ENCODE results near the gene DCTN4. TPM values are rescaled to one million over a fixed set of nuclear protein-coding genes. Genes with fewer than 3 reads are reported as not detected.
"Not testable (repeated sequence)": the region's sequence is repeated elsewhere in the genome, so short reads cannot be mapped to it uniquely, and the experiment has no call there.

DCTN4 gene
- total and polyA plus RNA-seq, 2 of the 8 experiments (the other 6 are each of a cell fraction or from before 2014, with no cell fraction given): 20.5 to 42.7 TPM

DNA sequence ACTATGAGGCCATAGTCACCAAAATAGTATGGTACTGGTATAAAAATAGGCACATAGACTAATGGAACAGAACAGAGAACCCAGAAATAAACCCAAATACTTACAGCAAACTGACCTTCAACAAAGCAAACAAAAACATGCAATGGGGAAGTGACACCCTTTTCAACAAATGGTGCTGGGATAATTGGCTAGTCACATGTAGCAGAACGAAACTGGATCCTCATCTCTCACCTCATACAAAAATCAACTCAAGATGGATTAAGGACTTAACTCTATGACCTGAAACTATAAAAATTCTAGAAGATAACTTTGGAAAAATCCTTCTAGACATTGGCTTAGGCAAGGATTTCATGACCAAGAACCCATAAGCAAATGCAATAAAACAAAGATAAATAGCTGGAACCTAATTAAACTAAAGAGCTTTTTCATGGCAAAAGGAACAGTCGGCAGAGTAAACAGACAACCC, 34.6 kb upstream of the DCTN4 start:
- H2BK15ac ChIP-seq (ENCODE audit: low read length); H4K20me1 ChIP-seq (replicated peaks in 1 of 2; ENCODE audit: control insufficient read depth in 1 of 2, insufficient read depth in 2 of 2, low read length in 2 of 2); H2BK5ac ChIP-seq (ENCODE audit: low read depth, low read length); H2BK12ac ChIP-seq (ENCODE audit: low read depth, low read length); H3K4ac ChIP-seq (replicated peaks; ENCODE audit: insufficient read length, low read depth, low read length); H3K79me1 ChIP-seq (ENCODE audit: low read depth, low read length); H2BK20ac ChIP-seq (ENCODE audit: low read length); H3K27me3 ChIP-seq (replicated peaks in 1 of 4; ENCODE audit: control insufficient read depth in 3 of 4, extremely low read depth in 1 of 4, insufficient read depth in 3 of 4, low read length in 3 of 4); DNase-seq (ENCODE audit: low read depth in 1 of 2, low spot score in 2 of 2); H3K4me3 ChIP-seq (ENCODE audit: extremely low read depth in 1 of 4, insufficient read depth in 2 of 4, low read depth in 3 of 4, low read length in 4 of 4); H2BK120ac ChIP-seq (replicated peaks; ENCODE audit: low read depth, low read length); H2AFZ ChIP-seq (ENCODE audit: low read length); H4K8ac ChIP-seq (ENCODE audit: extremely low read depth, insufficient read depth, low read length); H3K9me3 ChIP-seq (ENCODE audit: insufficient read depth in 2 of 2, low read depth in 1 of 2, low read length in 1 of 2); H3K14ac ChIP-seq (ENCODE audit: insufficient read length); H3K4me1 ChIP-seq (replicated peaks in 1 of 4; ENCODE audit: control insufficient read depth in 3 of 4, insufficient read depth in 4 of 4, low read length in 3 of 4); H3K23me2 ChIP-seq (ENCODE audit: low read depth, low read length); POLR2A ChIA-PET (ENCODE audit: partially characterized antibody); H3K18ac ChIP-seq (ENCODE audit: extremely low read depth, low read length); H3K56ac ChIP-seq (replicated peaks; ENCODE audit: insufficient read length, low read depth, low read length); H3K79me2 ChIP-seq (ENCODE audit: control insufficient read depth in 1 of 2, insufficient read depth in 2 of 2, low read length in 2 of 2); H3K4me2 ChIP-seq (ENCODE audit: insufficient read depth in 1 of 2, low read depth in 2 of 2, low read length in 2 of 2); H3K23ac ChIP-seq (ENCODE audit: insufficient read length); H3K9ac ChIP-seq (replicated peaks in 1 of 4; ENCODE audit: extremely low read depth in 1 of 4, low read depth in 3 of 4, low read length in 3 of 4); H4K91ac ChIP-seq (replicated peaks; ENCODE audit: insufficient read length, low read length); H2AK5ac ChIP-seq (ENCODE audit: low read depth, low read length); H3K36me3 ChIP-seq (ENCODE audit: control insufficient read depth in 2 of 4, insufficient read depth in 4 of 4, low read length in 3 of 4); H3K27ac ChIP-seq (ENCODE audit: low read depth, low read length); FAIRE-seq; H4K5ac ChIP-seq (ENCODE audit: insufficient read length, low read depth, low read length): not testable (repeated sequence)
- 90% methylated on average over 2 of the region's 2 CpGs; no CpG with 5 or more reads in 1 of the 2 experiments for WGBS, 2 experiments (ENCODE audit: extremely low coverage in 1 of 2, insufficient coverage in 1 of 2, insufficient read length in 1 of 2, insufficient replicate concordance in 2 of 2, low coverage in 1 of 2, low lambda C conversion rate in 2 of 2, missing lambda C conversion rate in 1 of 2)
- CTCF ChIA-PET (ENCODE audit: partially characterized antibody): interaction anchor here (1.8 kb wide), 1 partner anchor 11 kb away, joined by 4 read pairs; no protein-coding TSS in a partner anchor

Data from H1 (cell line).